SK-N-SH (cell line): ENCODE data around the gene CMTM8. TPM values are rescaled to one million over a fixed set of nuclear protein-coding genes. Genes with fewer than 3 reads are reported as not detected.

ENCODE experiments used
- CTCF ChIA-PET: fragments of 300-600, 350-600 bp; formaldehyde crosslinking; extraction: SDS; loops from one replicate; lab custom pipeline; 2021; lab: Yijun Ruan, JAX
- POLR2A ChIA-PET: fragments of 350-600 bp; sonication (Branson Sonifier 250); formaldehyde crosslinking; extraction: SDS; loops from one replicate; lab custom pipeline; 2020; ENCODE audit warnings: antibody characterized with exemption, inconsistent platforms; lab: Yijun Ruan, JAX
- DNase-seq: peaks from one replicate; pipeline ENCODE4 v3.0.0; 2012
- H2AFZ ChIP-seq: fragments of 200-600 bp; sonication (generic); 2 replicates; pipeline ENCODE4 v1.8.1; 2016; ENCODE audit warnings: antibody characterized with exemption, mild to moderate bottlenecking, low read depth
- H3F3A ChIP-seq: fragments of 200-600 bp; sonication (generic); replicated peaks from 2 replicates; pipeline ENCODE3; 2016; ENCODE audit warnings: antibody characterized with exemption, mild to moderate bottlenecking; ENCODE audit not compliant: insufficient read depth
- H3K27ac ChIP-seq, 2 experiments: fragments of 200-500 bp in 1 of 2; fragments of 200-600 bp in 1 of 2; sonication (Bioruptor generic) in 1 of 2; sonication (generic), shearing (Covaris generic) in 1 of 2; 2 replicates each; pipeline versions ENCODE4 v1.5.1 to v1.6.1; 2014 to 2016; ENCODE audit warnings: low read depth in 2 of 2, inconsistent platforms in 1 of 2, low read length in 1 of 2, mild to moderate bottlenecking in 1 of 2, mixed read lengths in 1 of 2
- H3K27me3 ChIP-seq: fragments of 200-600 bp; sonication (generic), shearing (Covaris generic); 2 replicates; pipeline ENCODE4 v1.6.1; 2016; ENCODE audit warnings: mixed run types; ENCODE audit not compliant: insufficient read depth
- H3K36me3 ChIP-seq, 2 experiments: fragments of 200-500 bp in 1 of 2; fragments of 200-600 bp in 1 of 2; sonication (Bioruptor generic) in 1 of 2; sonication (generic) in 1 of 2; replicated peaks in 1 of 2; 2 replicates each; pipeline versions ENCODE3 to v1.5.1; 2014 to 2016; ENCODE audit warnings: low read length in 1 of 2, mild to moderate bottlenecking in 1 of 2; ENCODE audit not compliant: insufficient read depth in 2 of 2, control insufficient read depth in 1 of 2
- H3K4me1 ChIP-seq, 2 experiments: fragments of 200-500 bp in 1 of 2; fragments of 200-600 bp in 1 of 2; sonication (Bioruptor generic) in 1 of 2; sonication (generic), shearing (Covaris generic) in 1 of 2; 2 replicates each; pipeline versions ENCODE4 v1.5.1 to v1.6.1; 2014 to 2016; ENCODE audit warnings: low read depth in 1 of 2, low read length in 1 of 2, mixed run types in 1 of 2; ENCODE audit not compliant: insufficient read depth in 2 of 2, control insufficient read depth in 1 of 2
- H3K4me2 ChIP-seq: fragments of 200-600 bp; sonication (generic), shearing (Covaris generic); 2 replicates; pipeline ENCODE4 v1.6.1; 2017; ENCODE audit warnings: mixed run types
- H3K4me3 ChIP-seq, 2 experiments: fragments of 200-500 bp in 1 of 2; fragments of 200-600 bp in 1 of 2; sonication (Bioruptor generic) in 1 of 2; sonication (generic), shearing (Covaris generic) in 1 of 2; 2 replicates each; pipeline versions ENCODE4 v1.5.1 to v1.8.1; 2014 to 2016; ENCODE audit warnings: low read depth in 2 of 2, inconsistent platforms in 1 of 2, low read length in 1 of 2, mild to moderate bottlenecking in 1 of 2, mixed read lengths in 1 of 2, moderate library complexity in 1 of 2
- H3K79me2 ChIP-seq: fragments of 200-600 bp; sonication (generic); 2 replicates; pipeline ENCODE4 v1.8.1; 2017; ENCODE audit warnings: mild to moderate bottlenecking; ENCODE audit not compliant: insufficient read depth
- H3K9ac ChIP-seq: fragments of 200-600 bp; sonication (generic); 2 replicates; pipeline ENCODE4 v1.6.1; 2017; ENCODE audit warnings: mixed run types
- H3K9me2 ChIP-seq: fragments of 200-600 bp; sonication (generic); 2 replicates; pipeline ENCODE4 v1.6.1; 2017; ENCODE audit warnings: mixed run types
- H3K9me3 ChIP-seq: fragments of 200-600 bp; sonication (generic); 2 replicates; pipeline ENCODE4 v1.6.1; 2017; ENCODE audit warnings: mixed run types, mild to moderate bottlenecking, moderate library complexity
- H4K20me1 ChIP-seq: fragments of 200-600 bp; sonication (generic); 2 replicates; pipeline ENCODE4 v1.6.1; 2017; ENCODE audit warnings: mild to moderate bottlenecking, mixed run types; ENCODE audit not compliant: insufficient read depth
- CHD2 ChIP-seq: fragments of 150-350 bp; IDR thresholded peaks from 2 replicates; pipeline ENCODE4 v1.6.1; 2018; ENCODE audit warnings: low read length; ENCODE audit not compliant: partially characterized antibody
- ELF1 ChIP-seq: IDR thresholded peaks from 2 replicates; pipeline ENCODE4 v1.4.0; 2012
- EP300 ChIP-seq, 2 experiments: IDR thresholded peaks; 2 replicates each; pipeline versions ENCODE4 v1.4.0 to v1.6.1; 2012; ENCODE audit warnings: borderline replicate concordance in 1 of 2, low read depth in 1 of 2, low read length in 1 of 2
- FOSL2 ChIP-seq: IDR thresholded peaks from 2 replicates; pipeline ENCODE4 v1.4.0; 2012; ENCODE audit warnings: low read depth, mild to moderate bottlenecking, moderate library complexity, borderline replicate concordance
- GABPA ChIP-seq: IDR thresholded peaks from 2 replicates; pipeline ENCODE4 v1.4.0; 2012; ENCODE audit warnings: low read depth, mild to moderate bottlenecking
- IRF3 ChIP-seq: fragments of 150-350 bp; IDR thresholded peaks from 2 replicates; pipeline ENCODE4 v1.6.1; 2016; ENCODE audit warnings: mild to moderate bottlenecking, low read depth, low read length
- JUND ChIP-seq: IDR thresholded peaks from 2 replicates; pipeline ENCODE4 v1.4.0; 2012
- MAX ChIP-seq: IDR thresholded peaks from 2 replicates; pipeline ENCODE4 v1.4.0; 2012; ENCODE audit warnings: low read depth
- MEF2A ChIP-seq: IDR thresholded peaks from 2 replicates; pipeline ENCODE4 v1.4.0; 2012; ENCODE audit warnings: low read depth, borderline replicate concordance
- NFIC ChIP-seq: IDR thresholded peaks from 2 replicates; pipeline ENCODE4 v1.4.0; 2012; ENCODE audit warnings: borderline replicate concordance
- NRF1 ChIP-seq: IDR thresholded peaks from 2 replicates; pipeline ENCODE4 v1.6.1; 2012; ENCODE audit warnings: low read depth, mild to moderate bottlenecking, low read length
- POLR2AphosphoS5 ChIP-seq: IDR thresholded peaks from 2 replicates; pipeline ENCODE4 v1.6.1; 2012; ENCODE audit warnings: low read depth, low read length
- RCOR1 ChIP-seq: fragments of 150-350 bp; IDR thresholded peaks from 2 replicates; pipeline ENCODE4 v1.6.1; 2017; ENCODE audit warnings: antibody characterized with exemption, low read length
- REST ChIP-seq: IDR thresholded peaks from 2 replicates; pipeline ENCODE4 v1.6.1; 2012; ENCODE audit warnings: mild to moderate bottlenecking, low read depth, low read length, moderate library complexity
- SIN3A ChIP-seq: IDR thresholded peaks from 2 replicates; pipeline ENCODE4 v1.6.1; 2012; ENCODE audit warnings: low read depth, mild to moderate bottlenecking, low read length, moderate library complexity, borderline replicate concordance
- SMC3 ChIP-seq: IDR thresholded peaks from 2 replicates; pipeline ENCODE4 v1.6.1; 2012; ENCODE audit warnings: low read depth, low read length, improper control_type of control experiment
- TAF1 ChIP-seq: IDR thresholded peaks from 2 replicates; pipeline ENCODE4 v1.6.1; 2012; ENCODE audit warnings: low read depth, mild to moderate bottlenecking, low read length, moderate library complexity, borderline replicate concordance
- USF2 ChIP-seq: fragments of 150-350 bp; IDR thresholded peaks from 2 replicates; pipeline ENCODE4 v1.6.1; 2017; ENCODE audit warnings: antibody characterized with exemption, low read length, low read depth, borderline replicate concordance
- YY1 ChIP-seq: IDR thresholded peaks from 2 replicates; pipeline ENCODE4 v1.4.0; 2012; ENCODE audit warnings: low read depth, mild to moderate bottlenecking
- ZBTB33 ChIP-seq: IDR thresholded peaks from 2 replicates; pipeline ENCODE4 v1.4.0; 2012; ENCODE audit warnings: low read depth, borderline replicate concordance
- WGBS: methylation state at CpG from one replicate; pipeline ENCODE4 v1.1.6; 2017; ENCODE audit warnings: low lambda C conversion rate; 5-methylcytosine and 5-hydroxymethylcytosine counted together
- polyA plus RNA-seq, 3 experiments: library from polyadenylated mRNA; depleted of rRNA; stranded (reverse); fragments of >200 nt; gene quantifications; 2 replicates each; pipeline ENCODE4 v1.2.3, GENCODE V29; 2012

CMTM8 gene
- polyA plus RNA-seq, 1 of the 3 experiments (the other 2 are of a cell fraction) = 9.7 TPM

- WGBS = 70% methylated on average over 1 of the region's 1 CpG
- no peak overlapping the region for H2AFZ ChIP-seq
- H3K9ac ChIP-seq = no peak overlapping the region
- no peaks in the 10 kb centered on the region for H4K20me1 ChIP-seq
- H3F3A ChIP-seq = no peaks in the 10 kb centered on the region
- no peaks in the 10 kb centered on the region for H3K79me2 ChIP-seq
- POLR2A ChIA-PET = no interaction called here
- H3K4me1 ChIP-seq = peaks cover 0 to 10% of the 10 kb centered on the region in 2 experiments; a peak in 2 of 4 replicates
- H3K9me3 ChIP-seq = no peaks in the 10 kb centered on the region
- TF ChIP-seq ELF1 (no peak), ZBTB33 (no peak), EP300 (IDR thresholded peaks at IDR 0.05; ENCODE audit: borderline replicate concordance in 1 of 2, low read depth in 1 of 2, low read length in 1 of 2) (no peak), MAX (no peak), NFIC (no peak)
- no peaks in the 10 kb centered on the region; the same call in 1 of the 2 replicates for H3K27me3 ChIP-seq
- H3K4me3 ChIP-seq = no peak overlapping the region
- CTCF ChIA-PET = no interaction called here
- H3K9me2 ChIP-seq = no peaks in the 10 kb centered on the region
- H3K36me3 ChIP-seq = no peaks in the 10 kb centered on the region
- H3K4me2 ChIP-seq = no peak overlapping the region
- no peak for DNase-seq
- no peak overlapping the region; a peak in 2 of 4 replicates for H3K27ac ChIP-seq
These were observed 43.8 kb upstream of the CMTM8 start for GRCh38 chr3:32194653-32195052.

GRCh38 chr3:32195995-32196540 lies 42.4 kb upstream of the CMTM8 start:
- H2AFZ ChIP-seq = no peak overlapping the region
- WGBS = 64% methylated on average over 4 of the region's 4 CpGs
- H3K9ac ChIP-seq = no peak overlapping the region
- DNase-seq = no peak
- no peaks in the 10 kb centered on the region; the same call in 1 of the 2 replicates for H3K27me3 ChIP-seq
- H3F3A ChIP-seq = no peaks in the 10 kb centered on the region
- no peaks in the 10 kb centered on the region for H3K9me3 ChIP-seq
- no peak overlapping the region for H3K4me2 ChIP-seq
- CTCF ChIA-PET = interaction anchor here (1.2 kb wide), 1 partner anchor 20 kb away, joined by 4 read pairs; no protein-coding TSS in a partner anchor
- no peaks in the 10 kb centered on the region for H3K36me3 ChIP-seq
- no peaks in the 10 kb centered on the region for H3K9me2 ChIP-seq
- no peaks in the 10 kb centered on the region for H3K79me2 ChIP-seq
- H3K4me3 ChIP-seq = no peak overlapping the region
- H3K27ac ChIP-seq = no peak overlapping the region
- peaks cover 0 to 5% of the 10 kb centered on the region in 2 experiments; a peak in 2 of 4 replicates for H3K4me1 ChIP-seq
- POLR2A ChIA-PET = no interaction called here
- H4K20me1 ChIP-seq = no peaks in the 10 kb centered on the region
- TF ChIP-seq REST (no peak), USF2 (no peak), SMC3 (no peak), POLR2AphosphoS5 (no peak), IRF3 (no peak), YY1 (no peak), CHD2 (no peak), FOSL2 (no peak), RCOR1 (no peak), GABPA (no peak), JUND (no peak), TAF1 (no peak), NRF1 (no peak), MEF2A (no peak), SIN3A (no peak)
